LHCN-M2 (cell line): ENCODE results near the gene RBM28. TPM values are rescaled to one million over a fixed set of nuclear protein-coding genes. Genes with fewer than 3 reads are reported as not detected.

Experiments used
- DNase-seq: peaks from one replicate; pipeline ENCODE4 v3.0.0-alpha.2; 2012; ENCODE audit warnings: low read depth
- polyA plus RNA-seq: library from polyadenylated mRNA; unstranded; fragments of >200 nt; gene quantifications from one replicate; pipeline ENCODE4 v1.2.1, GENCODE V29; 2012; ENCODE audit warnings: missing spikeins
- total RNA-seq: library from RNA; depleted of rRNA; stranded (reverse); fragments of >200 nt; gene quantifications from 2 replicates; pipeline ENCODE4 v1.2.3, GENCODE V29; 2014; rRNA removed

The RBM28 gene, protein sequence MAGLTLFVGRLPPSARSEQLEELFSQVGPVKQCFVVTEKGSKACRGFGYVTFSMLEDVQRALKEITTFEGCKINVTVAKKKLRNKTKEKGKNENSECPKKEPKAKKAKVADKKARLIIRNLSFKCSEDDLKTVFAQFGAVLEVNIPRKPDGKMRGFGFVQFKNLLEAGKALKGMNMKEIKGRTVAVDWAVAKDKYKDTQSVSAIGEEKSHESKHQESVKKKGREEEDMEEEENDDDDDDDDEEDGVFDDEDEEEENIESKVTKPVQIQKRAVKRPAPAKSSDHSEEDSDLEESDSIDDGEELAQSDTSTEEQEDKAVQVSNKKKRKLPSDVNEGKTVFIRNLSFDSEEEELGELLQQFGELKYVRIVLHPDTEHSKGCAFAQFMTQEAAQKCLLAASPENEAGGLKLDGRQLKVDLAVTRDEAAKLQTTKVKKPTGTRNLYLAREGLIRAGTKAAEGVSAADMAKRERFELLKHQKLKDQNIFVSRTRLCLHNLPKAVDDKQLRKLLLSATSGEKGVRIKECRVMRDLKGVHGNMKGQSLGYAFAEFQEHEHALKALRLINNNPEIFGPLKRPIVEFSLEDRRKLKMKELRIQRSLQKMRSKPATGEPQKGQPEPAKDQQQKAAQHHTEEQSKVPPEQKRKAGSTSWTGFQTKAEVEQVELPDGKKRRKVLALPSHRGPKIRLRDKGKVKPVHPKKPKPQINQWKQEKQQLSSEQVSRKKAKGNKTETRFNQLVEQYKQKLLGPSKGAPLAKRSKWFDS
- 24.1 and 29.3 TPM in 2 replicates for total RNA-seq
- polyA plus RNA-seq: 30.5 TPM

DNA sequence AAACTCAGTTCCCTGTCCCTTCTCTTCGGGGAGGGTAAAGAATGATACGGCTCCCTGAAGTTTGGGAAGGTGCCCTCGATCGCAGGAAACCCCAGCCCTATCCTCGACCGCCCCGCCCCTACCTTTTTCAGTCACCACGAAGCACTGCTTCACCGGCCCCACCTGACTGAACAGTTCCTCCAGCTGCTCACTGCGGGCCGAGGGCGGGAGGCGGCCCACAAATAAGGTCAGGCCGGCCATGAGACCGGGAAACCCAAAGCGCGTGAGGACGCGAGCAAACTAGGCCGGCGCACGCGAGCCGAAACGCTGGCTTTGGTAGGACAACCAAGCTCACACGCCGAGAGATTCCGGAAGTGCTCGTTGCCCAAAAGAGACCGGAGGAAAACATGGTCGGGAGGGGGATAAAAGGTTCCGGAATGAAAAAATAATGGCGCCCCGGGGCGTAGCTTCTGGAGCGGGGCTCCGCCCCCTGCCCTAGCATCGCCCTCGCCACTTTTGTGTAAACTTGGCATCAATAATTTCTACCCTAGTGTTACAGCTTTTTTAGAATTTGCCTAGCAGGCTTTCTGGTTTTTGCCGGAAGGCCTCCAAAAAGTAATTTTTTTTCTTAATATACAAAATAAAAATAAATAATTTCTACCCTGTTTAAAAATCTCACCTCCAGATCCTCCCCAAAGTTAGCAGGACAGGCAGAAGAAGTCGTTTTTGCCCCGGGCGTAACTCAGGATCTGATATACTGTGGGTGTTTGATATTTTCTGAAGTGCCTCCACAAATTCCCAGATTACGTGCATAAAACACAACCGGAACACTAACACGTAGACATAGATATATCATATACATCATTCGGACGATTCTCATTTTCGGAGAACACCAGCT, at the start of gene RBM28:
Gene RBM28 (minus strand): TSS at position 355 of the 877 bp plus-strand sequence. CDS start 115 bp downstream, at position 240.
- DNase-seq: peak; percentile 95

DNA sequence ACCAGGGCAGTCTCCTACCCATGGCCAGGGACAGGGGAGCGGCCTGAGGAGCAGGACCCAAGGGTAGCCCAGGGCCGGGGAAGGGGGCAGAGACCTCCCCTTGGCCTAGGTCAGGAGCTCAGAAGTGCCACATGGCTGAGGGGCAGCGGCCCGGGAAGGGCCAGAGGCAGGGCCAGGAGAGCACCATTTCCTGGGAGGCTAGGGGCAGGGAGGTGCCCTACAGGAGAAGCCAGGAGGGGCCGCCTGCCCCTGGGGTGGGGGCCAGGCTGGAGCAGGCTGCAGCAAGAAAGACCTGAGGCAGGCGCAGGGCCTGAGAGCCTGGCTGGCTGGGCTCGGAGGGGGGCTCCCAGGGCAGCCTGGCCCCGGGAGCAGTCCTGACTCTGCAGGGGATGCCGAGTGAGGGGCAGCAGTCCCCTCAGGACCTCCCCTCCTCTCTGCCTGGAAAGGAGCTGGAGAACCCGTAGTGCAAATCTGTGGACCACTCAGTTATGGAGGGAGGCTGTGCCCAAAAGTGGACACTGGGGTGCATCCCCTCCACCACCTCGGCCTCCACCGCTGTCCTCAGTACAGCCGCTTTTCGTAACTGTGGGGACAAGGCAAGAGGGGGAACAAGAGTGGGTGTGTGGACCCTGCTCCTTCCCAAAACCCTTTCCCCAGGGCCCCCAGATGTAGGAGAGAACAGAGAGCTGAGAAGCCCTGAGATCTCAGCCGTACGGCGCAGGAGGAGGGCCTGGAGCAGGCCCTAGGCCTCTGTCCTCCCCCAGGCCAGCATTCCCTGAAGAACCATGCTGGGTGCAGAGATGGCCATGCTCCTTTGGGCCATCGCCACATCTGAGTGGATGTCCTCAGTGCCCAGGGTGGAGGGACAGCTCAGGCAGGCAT, 49.0 kb upstream of the RBM28 start:
- no peak for DNase-seq

DNA sequence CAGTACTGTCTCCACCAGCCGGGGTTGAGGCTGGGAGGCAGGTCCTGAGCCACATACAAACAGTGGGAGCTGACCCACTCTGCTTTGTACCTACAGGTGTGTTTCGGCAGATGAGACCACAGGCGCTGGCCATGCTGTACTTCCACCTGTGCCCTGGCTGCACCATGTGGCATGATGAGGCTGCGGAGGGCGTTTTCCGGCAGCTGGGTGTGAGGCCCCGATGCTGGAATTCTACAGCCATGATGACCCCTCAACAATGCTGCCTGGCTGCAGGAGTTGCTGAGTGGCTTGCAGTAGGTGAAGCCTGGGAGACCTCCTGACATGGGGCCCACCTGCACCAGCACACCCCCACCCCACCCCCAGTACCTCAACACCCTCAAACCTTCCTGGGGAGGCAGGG, 48.1 kb upstream of the RBM28 start:
- no peak for DNase-seq

DNA sequence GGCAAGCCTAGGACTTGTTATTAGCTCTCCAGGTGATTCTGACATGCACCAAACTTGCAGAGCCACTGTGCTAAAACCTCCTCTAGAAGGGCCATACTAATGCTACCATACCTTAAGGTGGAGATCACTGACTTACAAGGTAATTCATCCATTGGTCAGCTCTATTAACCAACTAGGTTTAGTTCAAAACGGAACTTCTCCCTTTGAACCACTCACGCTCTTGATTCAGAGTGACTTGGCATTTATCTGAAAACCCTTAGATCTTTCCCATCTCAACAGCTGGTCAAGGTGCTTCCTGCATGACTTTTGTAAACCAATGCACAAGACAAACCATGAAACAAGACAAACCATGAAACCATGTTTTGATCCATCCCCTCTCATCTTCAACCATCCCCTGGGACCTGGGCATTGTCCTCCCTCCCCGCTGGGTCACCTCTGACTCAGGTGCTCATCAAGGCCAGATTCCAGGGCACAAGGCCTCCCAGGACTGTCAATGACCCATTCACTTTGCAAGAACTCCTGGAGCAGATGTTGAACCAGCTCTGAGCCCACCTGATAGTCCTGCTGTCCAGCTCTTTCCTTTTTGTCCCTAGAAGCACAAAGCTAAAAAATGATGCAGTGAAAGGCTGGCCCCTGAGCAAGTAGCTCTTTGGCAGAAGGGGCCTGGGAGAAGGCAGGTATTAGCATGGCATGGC, 47.3 kb upstream of the RBM28 start:
- DNase-seq: no peak

DNA sequence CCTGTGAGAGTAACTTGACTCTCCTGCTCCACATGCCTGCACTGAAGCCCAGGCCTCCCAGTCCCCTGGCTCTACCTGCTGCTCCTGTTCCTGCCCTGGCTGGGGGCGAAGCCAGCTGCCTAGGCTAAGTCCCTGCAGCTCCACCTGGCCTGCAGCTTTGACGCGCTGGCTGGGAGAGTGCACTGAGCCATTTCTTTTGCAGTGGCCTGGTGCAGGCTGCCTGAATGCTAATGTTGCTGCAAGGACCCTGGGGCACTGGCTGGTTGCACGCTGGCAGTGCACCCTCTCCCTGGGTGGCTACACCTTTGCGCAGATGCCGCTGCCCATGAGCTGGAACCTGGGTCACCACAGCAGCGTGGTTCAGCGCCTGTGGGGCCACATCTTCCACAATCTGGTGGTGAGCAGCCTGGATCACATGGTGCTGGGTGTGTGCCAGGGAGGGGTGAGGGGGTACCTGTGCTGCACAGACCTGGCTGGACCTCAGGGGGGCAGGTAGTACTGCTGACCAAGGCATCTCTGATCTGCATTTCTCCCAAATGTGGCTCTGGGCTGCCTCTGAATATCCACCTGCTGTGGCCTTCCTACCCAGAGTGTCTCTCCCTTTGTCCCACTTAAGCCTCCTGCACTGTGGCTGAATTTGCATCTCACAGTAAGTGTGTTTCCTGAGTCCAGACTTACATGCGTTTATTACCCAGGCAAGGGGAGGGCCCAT, 46.1 kb upstream of the RBM28 start:
- no peak for DNase-seq

DNA sequence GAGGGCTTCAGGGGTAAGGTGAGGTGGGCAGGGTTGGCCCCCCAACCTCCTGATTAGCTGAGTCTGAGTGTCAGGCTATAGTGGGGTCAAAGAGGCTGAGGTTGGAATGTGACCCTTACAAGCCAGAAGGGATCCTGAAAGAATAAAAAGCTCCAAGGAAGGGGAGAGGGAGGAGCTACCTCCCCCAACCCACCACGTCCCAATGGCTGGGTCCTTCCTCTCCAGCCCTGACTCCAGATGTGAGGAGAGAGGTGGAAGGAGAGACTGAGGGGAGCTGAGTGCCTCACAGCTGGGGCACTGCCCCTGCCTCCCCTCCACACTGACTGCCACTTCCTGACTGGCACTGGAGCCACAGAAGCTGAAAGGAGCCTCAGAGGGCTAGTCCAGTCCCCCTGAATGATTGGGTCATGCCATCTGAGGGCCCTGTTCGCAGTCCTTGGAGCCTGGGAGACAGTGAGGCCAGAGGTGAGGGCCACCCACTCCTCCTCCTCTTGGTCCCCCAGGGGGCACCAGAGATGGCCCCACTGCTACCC, 45.4 kb upstream of the RBM28 start:
- DNase-seq: no peak

DNA sequence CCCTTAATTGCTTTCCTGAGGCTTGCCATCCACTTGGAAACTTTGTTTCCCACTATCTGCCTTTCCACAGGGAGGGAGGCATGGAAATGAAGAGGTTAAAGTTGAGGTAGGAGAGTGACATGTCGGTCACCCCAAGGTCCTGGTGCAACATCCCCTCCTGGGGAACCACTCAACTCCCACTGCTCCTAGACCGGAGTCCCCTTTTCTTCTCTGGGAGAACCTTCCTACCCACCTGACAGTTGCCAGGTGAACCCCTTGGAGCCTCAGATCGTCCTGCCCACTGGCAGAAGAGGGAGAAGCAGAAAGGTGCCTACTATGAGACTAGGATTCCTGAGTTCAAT, 44.4 kb upstream of the RBM28 start:
- DNase-seq: no peak

DNA sequence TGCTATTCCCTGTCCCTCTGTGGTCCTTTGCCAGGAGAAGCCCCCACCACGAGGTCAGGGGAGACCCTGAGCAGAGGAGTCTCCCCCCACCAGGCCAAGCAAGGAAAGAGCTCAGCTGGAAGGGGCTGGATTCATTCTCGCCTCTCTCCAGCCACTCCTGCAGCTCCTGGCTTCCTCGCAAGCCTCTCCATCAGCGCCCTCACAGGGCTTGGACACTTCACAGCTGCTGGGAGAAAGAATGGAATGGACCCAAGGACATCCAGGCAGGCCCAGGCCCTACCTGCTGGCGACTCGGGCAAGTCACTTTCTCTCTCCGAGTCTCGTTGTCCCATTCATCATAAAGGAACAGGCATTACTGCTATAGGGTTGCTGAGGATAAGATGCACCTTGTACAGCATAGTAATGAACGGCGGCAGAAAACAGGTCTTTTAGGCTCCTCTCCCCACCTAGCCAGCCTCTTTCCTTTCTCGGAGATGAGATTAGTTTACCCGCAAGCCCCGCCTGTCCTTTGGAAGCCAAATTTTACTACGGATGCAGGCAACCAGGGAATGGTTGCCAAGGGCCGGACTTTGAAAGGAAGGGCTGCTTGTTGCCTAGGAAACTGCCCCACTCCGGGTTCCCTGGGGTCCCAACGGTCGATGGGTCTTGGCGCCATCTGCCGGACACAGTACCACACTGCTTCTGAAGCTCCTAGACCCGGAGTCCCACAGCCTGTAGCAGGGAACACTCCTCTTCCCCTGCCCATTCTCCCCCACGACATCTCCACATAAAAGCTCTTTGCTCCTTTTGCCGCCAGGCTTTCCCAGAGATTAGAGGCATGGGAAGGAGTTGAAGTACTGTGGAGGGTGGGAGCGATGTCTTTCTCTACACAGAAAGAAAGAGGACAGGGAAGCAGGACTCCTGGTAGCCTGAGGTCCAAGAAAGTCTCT, 43.8 kb upstream of the RBM28 start:
- peak; percentile 74 for DNase-seq

DNA sequence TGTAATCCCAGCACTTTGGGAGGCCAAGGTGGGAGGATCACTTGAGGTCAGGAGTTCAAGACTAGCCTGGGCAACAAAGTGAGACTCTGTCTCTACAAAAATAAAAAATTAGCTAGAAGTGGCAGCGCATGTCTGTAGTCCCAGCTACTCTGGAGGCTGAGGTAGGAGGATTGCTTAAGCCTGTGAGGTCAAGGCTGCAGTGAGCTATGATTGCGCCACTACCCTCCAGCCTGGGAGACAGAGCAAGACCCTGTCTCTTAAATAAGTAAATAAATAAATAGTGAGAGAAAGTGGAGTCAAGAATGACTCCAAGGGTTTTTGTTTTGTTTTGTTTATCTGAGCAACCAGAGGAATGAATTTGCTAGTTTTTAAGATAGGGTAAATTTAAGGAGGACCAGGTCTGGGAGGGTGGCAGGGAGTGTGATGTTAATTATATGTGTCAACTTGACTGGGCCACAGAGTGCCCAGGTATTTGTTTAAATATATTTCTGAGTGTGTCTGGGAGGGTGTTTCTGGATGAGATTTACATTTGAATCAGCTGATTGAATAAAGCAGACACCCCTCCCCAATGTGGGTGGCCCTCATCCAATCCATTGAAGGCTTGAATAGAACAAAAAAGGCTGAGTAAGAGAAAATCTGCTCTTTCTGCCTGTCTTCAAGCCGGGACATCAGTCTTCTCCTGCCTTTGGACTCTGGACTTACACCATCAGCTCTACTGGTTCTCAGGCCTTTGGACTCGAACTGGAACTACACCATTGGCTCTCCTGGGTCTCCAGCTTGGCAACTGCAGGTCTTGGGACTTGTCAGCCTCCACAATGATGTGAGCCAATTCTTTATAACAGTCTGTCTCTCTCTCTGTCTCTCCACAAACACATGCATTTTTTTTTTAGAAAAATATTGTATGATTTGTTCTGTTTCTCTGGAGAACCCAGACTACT, 42.5 kb upstream of the RBM28 start:
- DNase-seq: no peak

DNA sequence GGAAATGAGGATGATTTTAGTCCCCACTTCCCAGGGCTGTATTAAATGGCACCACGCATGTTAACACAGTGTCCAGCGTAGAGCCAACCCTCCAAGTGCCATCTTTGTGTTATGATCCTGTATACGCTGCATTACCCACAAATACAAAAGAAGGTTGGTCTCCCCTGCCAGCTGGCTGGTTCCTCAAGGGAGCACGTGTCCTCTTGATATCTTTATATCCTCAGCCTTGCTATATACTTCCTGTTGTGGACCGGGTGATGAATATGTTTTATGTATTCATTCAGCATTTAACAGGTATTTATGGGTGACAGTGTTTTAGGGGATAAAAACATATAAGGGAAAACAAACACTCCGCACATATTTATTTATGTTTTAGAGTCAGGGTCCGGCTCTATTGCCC, 41.0 kb upstream of the RBM28 start:
- DNase-seq: no peak

DNA sequence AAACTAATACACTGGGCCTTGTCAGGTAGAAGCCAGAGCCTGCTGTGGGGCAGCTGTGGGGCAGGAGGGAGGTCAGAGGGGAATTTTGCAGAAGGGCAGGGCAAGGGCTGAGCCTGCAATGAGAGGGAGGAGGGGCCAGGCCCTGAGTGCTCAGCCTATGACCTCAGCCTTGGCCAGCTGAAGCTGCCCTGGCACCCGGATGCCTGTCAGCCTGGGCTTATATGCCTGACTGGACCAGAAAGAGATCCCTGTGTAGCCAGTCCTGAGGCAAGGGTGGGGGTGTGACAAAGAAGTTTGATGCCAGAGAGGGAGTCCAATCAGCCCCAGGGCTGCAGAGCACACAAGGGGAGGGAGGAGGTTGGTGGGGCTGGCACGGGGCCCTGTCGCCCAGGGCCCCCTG, 40.1 kb upstream of the RBM28 start:
- DNase-seq: peak; percentile 52

DNA sequence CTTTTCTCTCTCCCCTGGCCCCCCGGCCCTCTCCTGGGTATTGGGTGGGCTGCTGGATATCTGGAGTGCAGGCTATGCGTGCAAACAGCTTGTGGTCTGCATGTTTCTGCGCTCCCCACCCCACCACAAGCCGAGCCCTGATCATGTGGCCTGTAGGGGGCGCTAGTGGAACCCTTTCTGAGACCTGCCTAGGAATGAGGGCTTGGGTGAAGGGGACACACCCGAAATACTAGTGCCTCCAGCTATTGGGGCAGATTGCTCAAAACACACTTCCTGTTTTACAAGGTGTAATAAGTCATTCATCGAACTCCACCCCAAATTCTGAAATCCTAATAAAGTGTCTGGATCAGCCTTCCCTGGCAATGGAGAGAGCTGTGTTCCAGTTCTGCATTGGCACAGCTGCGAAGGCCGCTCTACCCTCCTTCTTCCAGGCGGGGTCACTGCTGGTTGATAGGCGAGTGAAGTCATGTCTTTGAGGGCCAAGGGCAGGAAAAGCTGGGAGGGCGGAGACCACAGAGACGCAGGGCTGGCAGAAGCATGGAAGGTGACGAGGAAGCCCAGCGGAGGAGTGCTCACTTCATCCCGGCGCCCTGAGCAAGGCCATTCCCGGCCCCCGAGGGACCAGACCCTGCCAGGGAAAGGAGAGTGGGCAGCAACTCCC, 37.6 kb upstream of the RBM28 start:
- no peak for DNase-seq

DNA sequence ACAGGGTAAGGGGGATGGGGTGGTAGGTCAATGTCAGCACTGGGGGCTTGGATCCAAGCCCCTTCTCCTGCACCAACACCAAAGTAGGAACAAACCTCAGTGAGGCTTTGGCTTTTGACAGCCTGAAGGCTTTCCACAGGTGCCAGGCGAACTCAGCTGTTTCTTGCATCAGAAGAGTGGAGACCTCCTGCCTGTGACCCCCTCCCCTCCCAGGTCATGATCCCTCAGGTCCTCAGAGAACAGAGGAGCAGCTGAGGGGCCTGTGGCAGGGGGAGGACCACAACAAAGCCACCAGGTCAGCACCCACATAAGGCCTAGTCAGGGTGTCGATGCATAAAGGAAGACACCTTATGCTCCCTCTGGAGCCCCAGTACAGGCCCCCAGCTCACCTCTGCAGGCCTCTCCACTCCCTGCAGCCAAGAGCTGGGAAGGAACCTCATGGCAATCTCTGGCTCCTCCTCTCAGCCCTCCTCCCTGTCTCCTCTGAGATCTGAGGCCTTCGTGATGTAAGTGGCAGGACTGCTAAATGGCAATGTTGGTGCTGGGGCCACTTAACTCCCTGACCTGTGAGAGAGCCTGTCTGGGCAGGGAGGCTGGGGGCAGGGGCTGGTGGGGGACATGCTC, 36.9 kb upstream of the RBM28 start:
- peak; percentile 17 for DNase-seq

DNA sequence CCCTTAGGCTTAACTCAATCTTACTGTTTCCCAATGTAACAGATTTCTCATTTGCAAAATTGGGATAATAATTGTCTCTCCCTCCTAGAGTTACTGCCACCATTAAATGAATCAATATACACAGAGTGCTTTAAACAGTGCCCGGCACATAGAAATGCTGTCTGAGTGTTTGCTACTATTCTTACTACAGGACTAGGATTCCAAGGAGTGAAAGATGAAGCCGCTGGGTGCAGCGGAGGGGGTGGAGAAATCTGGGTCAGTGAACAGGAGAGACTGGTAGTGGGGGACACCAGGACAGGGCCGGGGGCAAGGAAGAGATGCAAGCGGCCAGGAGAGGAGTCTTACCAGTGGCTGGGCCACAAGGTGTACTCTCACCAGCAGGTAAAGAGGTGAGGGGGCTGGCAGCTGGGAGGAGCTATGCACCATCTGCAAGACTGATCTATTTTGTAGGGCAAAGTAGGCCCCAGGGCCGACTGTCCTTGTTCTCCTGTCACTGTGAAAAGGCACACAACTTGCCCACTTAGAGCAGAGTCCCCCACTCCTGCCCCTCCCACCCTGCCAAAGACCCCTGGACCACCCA, 36.3 kb upstream of the RBM28 start:
- DNase-seq: no peak

DNA sequence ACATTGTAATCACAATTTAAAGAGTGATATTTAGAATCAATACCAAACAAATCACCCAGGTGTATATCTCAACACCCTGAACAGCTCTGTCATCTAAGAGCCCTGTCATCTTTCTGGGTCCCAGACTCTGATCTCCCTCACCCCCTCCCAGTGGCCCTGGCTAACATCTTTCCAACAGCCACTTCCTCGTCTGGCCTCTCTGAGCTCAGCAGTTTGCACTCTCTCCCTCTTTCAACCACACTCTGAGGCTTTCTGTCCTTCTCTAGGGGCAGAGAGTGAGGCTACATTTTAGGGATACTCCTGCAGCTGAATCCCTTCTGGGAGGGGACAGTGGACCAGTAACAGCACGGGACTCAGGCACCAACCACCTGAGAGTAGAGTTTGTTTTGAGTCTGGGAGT, 34.9 kb upstream of the RBM28 start:
- DNase-seq: no peak

DNA sequence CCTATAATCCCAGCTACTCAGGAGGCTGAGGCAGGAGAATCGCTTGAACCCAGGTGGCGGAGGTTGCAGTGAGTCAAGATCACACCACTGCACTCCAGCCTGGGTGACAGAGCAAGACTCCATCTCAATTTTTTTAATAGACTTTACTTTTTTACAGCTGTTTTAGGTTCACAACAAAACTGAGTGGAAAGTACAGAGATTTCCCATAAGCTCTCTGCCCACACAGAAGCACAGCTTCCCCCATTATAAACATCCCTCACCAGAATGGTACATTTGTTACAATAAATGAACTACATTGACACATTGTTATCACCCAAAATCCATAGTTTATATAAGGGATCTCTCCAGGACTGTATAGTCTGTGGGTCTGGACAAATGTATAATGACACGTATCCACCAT, 32.4 kb upstream of the RBM28 start:
- DNase-seq: no peak
